ENCODE data around the gene IPP.
"Not testable (repeated sequence)": the region's sequence is repeated elsewhere in the genome, so short reads cannot be mapped to it uniquely, and the experiment has no call there.

The IPP gene

GRCh38 chr1:45750298-45751038 lies at the start of gene IPP:
Gene IPP (minus strand): TSS chr1:45750653. CDS start chr1:45746411, 4,242 bp downstream.
- DNase-seq: peak; percentile 97

- DNase-seq: no peak
These were observed 46.5 kb upstream of the IPP start for GRCh38 chr1:45796946-45797345.

GRCh38 chr1:45796381-45796780 lies 45.9 kb upstream of the IPP start:
- DNase-seq: no peak

GRCh38 chr1:45793942-45794604 lies 43.6 kb upstream of the IPP start:
- no peak for DNase-seq

GRCh38 chr1:45792744-45793143 lies 42.3 kb upstream of the IPP start:
- DNase-seq: no peak

GRCh38 chr1:45789601-45790000 lies 39.1 kb upstream of the IPP start:
- DNase-seq: no peak

- no peak for DNase-seq
These were observed 37.5 kb upstream of the IPP start for GRCh38 chr1:45787905-45788304.

- no peak for DNase-seq
These were observed 35.1 kb upstream of the IPP start for GRCh38 chr1:45785583-45785982.

- no peak for DNase-seq
These were observed 25.3 kb upstream of the IPP start for GRCh38 chr1:45775794-45776193.

- no peak for DNase-seq
These were observed 22.5 kb upstream of the IPP start for GRCh38 chr1:45772971-45773370.

GRCh38 chr1:45769261-45769932 lies 18.9 kb upstream of the IPP start:
- peak; percentile 6 for DNase-seq

GRCh38 chr1:45767035-45767434 lies 16.6 kb upstream of the IPP start:
- peak; percentile 23 for DNase-seq

GRCh38 chr1:45765999-45766792 lies 15.7 kb upstream of the IPP start:
- no peak for DNase-seq

GRCh38 chr1:45762291-45762690 lies 11.8 kb upstream of the IPP start:
- no peak for DNase-seq

GRCh38 chr1:45755697-45756096 lies 5.2 kb upstream of the IPP start:
- no peak for DNase-seq

GRCh38 chr1:45753248-45754037 lies 3.0 kb upstream of the IPP start:
- no peak for DNase-seq

- peak; percentile 13 for DNase-seq
These were observed 2.1 kb upstream of the IPP start for GRCh38 chr1:45752441-45753052.

GRCh38 chr1:45752014-45752413 lies 1.6 kb upstream of the IPP start:
- DNase-seq: no peak

GRCh38 chr1:45751039-45751838 lies 786 bp upstream of the IPP start:
- not testable (repeated sequence) for DNase-seq

GRCh38 chr1:45746922-45747321 lies 3.5 kb downstream of the IPP start:
- no peak for DNase-seq

- not testable (repeated sequence) for DNase-seq
These were observed 10.8 kb downstream of the IPP start for GRCh38 chr1:45739641-45740156.

Data from fibroblast of skin of right quadriceps (primary cell).